ENCODE data around the gene LCP1.

The LCP1 gene

GRCh38 chr13:46172531-46172991, 9.4 kb downstream of the LCP1 start:
- H3K36me3 ChIP-seq: peaks cover 8% of the 10 kb centered on the region; the same call in 1 of the 2 replicates
- H3K9ac ChIP-seq: peak overlapping the region; percentile 79; the same call in 1 of the 2 replicates
- H3K27me3 ChIP-seq: no peaks in the 10 kb centered on the region
- TF ChIP-seq Cebpa-rat (IDR thresholded peaks at IDR 0.05): no peak
- H3K4me3 ChIP-seq: peak overlapping the region; percentile 57
- no peaks in the 10 kb centered on the region for H3K9me3 ChIP-seq
- H3K27ac ChIP-seq: peak overlapping the region; percentile 89
- peak overlapping the region; percentile 98 for H3K4me2 ChIP-seq
- peaks cover 16% of the 10 kb centered on the region; the same call in 1 of the 2 replicates for H4K20me1 ChIP-seq
- H3K4me1 ChIP-seq: peaks cover 92% of the 10 kb centered on the region

GRCh38 chr13:46171739-46172138, 10.2 kb downstream of the LCP1 start:
- Histone ChIP-seq H3K4me3 (peak overlapping the region; percentile 57), H3K27me3 (no peaks in the 10 kb centered on the region), H3K27ac (peak overlapping the region; percentile 89), H3K4me2 (peak overlapping the region; percentile 98), H4K20me1 (peaks cover 24% of the 10 kb centered on the region), H3K9ac (peak overlapping the region; percentile 79), H3K36me3 (peaks cover 14% of the 10 kb centered on the region; the same call in 1 of the 2 replicates), H3K9me3 (no peaks in the 10 kb centered on the region), H3K4me1 (peaks cover 100% of the 10 kb centered on the region)
- TF ChIP-seq Cebpa-rat (IDR thresholded peaks at IDR 0.05): no peak

GRCh38 chr13:46171217-46171616, 10.8 kb downstream of the LCP1 start:
- peaks cover 100% of the 10 kb centered on the region for H3K4me1 ChIP-seq
- peaks cover 29% of the 10 kb centered on the region for H4K20me1 ChIP-seq
- H3K4me2 ChIP-seq: peak overlapping the region; percentile 98
- no peak for TF ChIP-seq Cebpa-rat (IDR thresholded peaks at IDR 0.05)
- H3K27me3 ChIP-seq: no peaks in the 10 kb centered on the region
- peak overlapping the region; percentile 57 for H3K4me3 ChIP-seq
- H3K9ac ChIP-seq: peak overlapping the region; percentile 79
- H3K9me3 ChIP-seq: no peaks in the 10 kb centered on the region
- peak overlapping the region; percentile 89 for H3K27ac ChIP-seq
- H3K36me3 ChIP-seq: peaks cover 14% of the 10 kb centered on the region; the same call in 1 of the 2 replicates

- Histone ChIP-seq H3K27ac (peak overlapping the region; percentile 89), H3K4me2 (peak overlapping the region; percentile 98), H4K20me1 (peaks cover 34% of the 10 kb centered on the region), H3K27me3 (no peaks in the 10 kb centered on the region), H3K36me3 (peaks cover 14% of the 10 kb centered on the region; the same call in 1 of the 2 replicates), H3K4me1 (peaks cover 100% of the 10 kb centered on the region), H3K9me3 (no peaks in the 10 kb centered on the region), H3K4me3 (peak overlapping the region; percentile 57), H3K9ac (peak overlapping the region; percentile 79)
- TF ChIP-seq Cebpa-rat (IDR thresholded peaks at IDR 0.05): peak; percentile 83
These were observed 11.3 kb downstream of the LCP1 start for GRCh38 chr13:46170687-46171086.

GRCh38 chr13:46170268-46170667, 11.7 kb downstream of the LCP1 start:
- H3K4me2 ChIP-seq: peak overlapping the region; percentile 98
- no peak for TF ChIP-seq Cebpa-rat (IDR thresholded peaks at IDR 0.05)
- H3K4me3 ChIP-seq: peak overlapping the region; percentile 57
- H3K27ac ChIP-seq: peak overlapping the region; percentile 89
- no peaks in the 10 kb centered on the region for H3K9me3 ChIP-seq
- H3K36me3 ChIP-seq: peaks cover 14% of the 10 kb centered on the region; the same call in 1 of the 2 replicates
- H3K27me3 ChIP-seq: no peaks in the 10 kb centered on the region
- H4K20me1 ChIP-seq: peaks cover 38% of the 10 kb centered on the region
- H3K4me1 ChIP-seq: peaks cover 100% of the 10 kb centered on the region
- H3K9ac ChIP-seq: peak overlapping the region; percentile 79

GRCh38 chr13:46169758-46170157, 12.2 kb downstream of the LCP1 start:
- Histone ChIP-seq H3K27ac (peak overlapping the region; percentile 89), H3K36me3 (peaks cover 19% of the 10 kb centered on the region; the same call in 1 of the 2 replicates), H3K4me2 (peak overlapping the region; percentile 98), H3K9ac (peak overlapping the region; percentile 79), H3K9me3 (peaks cover 3% of the 10 kb centered on the region; the same call in 1 of the 2 replicates), H3K27me3 (no peaks in the 10 kb centered on the region), H3K4me3 (peak overlapping the region; percentile 57), H3K4me1 (peaks cover 100% of the 10 kb centered on the region), H4K20me1 (peaks cover 43% of the 10 kb centered on the region)
- no peak for TF ChIP-seq Cebpa-rat (IDR thresholded peaks at IDR 0.05)

GRCh38 chr13:46168783-46169182, 13.2 kb downstream of the LCP1 start:
- peaks cover 92% of the 10 kb centered on the region for H3K4me1 ChIP-seq
- peaks cover 29% of the 10 kb centered on the region for H3K36me3 ChIP-seq
- no peaks in the 10 kb centered on the region for H3K27me3 ChIP-seq
- peak overlapping the region; percentile 79; the same call in 1 of the 2 replicates for H3K9ac ChIP-seq
- H4K20me1 ChIP-seq: peaks cover 45% of the 10 kb centered on the region
- H3K4me3 ChIP-seq: peak overlapping the region; percentile 7; the same call in 1 of the 2 replicates
- H3K9me3 ChIP-seq: peaks cover 11% of the 10 kb centered on the region
- TF ChIP-seq Cebpa-rat (IDR thresholded peaks at IDR 0.05): no peak
- peak overlapping the region; percentile 98 for H3K4me2 ChIP-seq
- H3K27ac ChIP-seq: peak overlapping the region; percentile 89

GRCh38 chr13:46168341-46168740, 13.6 kb downstream of the LCP1 start:
- Histone ChIP-seq H3K27ac (peak overlapping the region; percentile 89), H3K9me3 (peaks cover 16% of the 10 kb centered on the region), H4K20me1 (peaks cover 45% of the 10 kb centered on the region), H3K9ac (peak overlapping the region; percentile 79), H3K36me3 (peaks cover 33% of the 10 kb centered on the region), H3K27me3 (no peaks in the 10 kb centered on the region), H3K4me3 (no peak overlapping the region), H3K4me1 (peaks cover 87% of the 10 kb centered on the region), H3K4me2 (peak overlapping the region; percentile 98)
- no peak for TF ChIP-seq Cebpa-rat (IDR thresholded peaks at IDR 0.05)

- H3K4me1 ChIP-seq: peaks cover 75% of the 10 kb centered on the region
- no peak for TF ChIP-seq Cebpa-rat (IDR thresholded peaks at IDR 0.05)
- H3K9me3 ChIP-seq: peaks cover 27% of the 10 kb centered on the region
- H4K20me1 ChIP-seq: peaks cover 45% of the 10 kb centered on the region
- peaks cover 44% of the 10 kb centered on the region for H3K36me3 ChIP-seq
- no peaks in the 10 kb centered on the region for H3K27me3 ChIP-seq
- peak overlapping the region; percentile 98 for H3K4me2 ChIP-seq
- no peak overlapping the region for H3K4me3 ChIP-seq
- H3K9ac ChIP-seq: peak overlapping the region; percentile 35; the same call in 1 of the 2 replicates
- H3K27ac ChIP-seq: peak overlapping the region; percentile 89
These were observed 14.9 kb downstream of the LCP1 start for GRCh38 chr13:46166947-46167610.

- TF ChIP-seq Cebpa-rat (IDR thresholded peaks at IDR 0.05): no peak
- H3K4me1 ChIP-seq: peaks cover 73% of the 10 kb centered on the region
- H3K4me2 ChIP-seq: peak overlapping the region; percentile 53
- H3K9me3 ChIP-seq: peaks cover 32% of the 10 kb centered on the region
- H3K27me3 ChIP-seq: no peaks in the 10 kb centered on the region
- no peak overlapping the region for H3K9ac ChIP-seq
- peaks cover 45% of the 10 kb centered on the region for H4K20me1 ChIP-seq
- peak overlapping the region; percentile 31 for H3K27ac ChIP-seq
- H3K4me3 ChIP-seq: no peak overlapping the region
- peaks cover 44% of the 10 kb centered on the region for H3K36me3 ChIP-seq
These were observed 15.8 kb downstream of the LCP1 start for GRCh38 chr13:46166224-46166584.

Data from BLaER1 (cell line).